Ovary (tissue), 3 donors: ENCODE results near the gene BHMT.

Experiments
- CTCF ChIP-seq, 3 donors: fragments of 450-650 bp in 2 of 3; fragments of 200-600 bp in 1 of 3; IDR thresholded peaks; one replicate each; pipeline versions ENCODE4 v1.5.1 to v1.8.0; 2016 to 2022; ENCODE audit warnings: antibody characterized with exemption in 3 of 3, mild to moderate bottlenecking in 1 of 3
- EP300 ChIP-seq: sonication (generic); formaldehyde crosslinking; IDR thresholded peaks from one replicate; pipeline ENCODE4 v1.6.1; 2017; ENCODE audit warnings: antibody characterized with exemption
- POLR2A ChIP-seq: fragments of 450-650 bp; IDR thresholded peaks from one replicate; pipeline ENCODE4 v1.6.1; 2017; ENCODE audit warnings: antibody characterized with exemption, mild to moderate bottlenecking, moderate library complexity
- donor health status: DM: no; HTN: no; CAD: no.

GRCh38 chr5:79119486-79119885, 7.9 kb downstream of the BHMT start:
- TF ChIP-seq CTCF (IDR thresholded peaks at IDR 0.05) (no peak), POLR2A (no peak), EP300 (no peak)
